GM23338 (cell line): ENCODE data around the gene CD9. TPM values are rescaled to one million over a fixed set of nuclear protein-coding genes. Genes with fewer than 3 reads are reported as not detected.
A peak's percentile ranks its signal among the peaks of the same experiment; 100 is the strongest.

Source experiments
- ATAC-seq: fragments of 200-7000 bp; cut with Tn5 transposase; 3 replicates; pipeline ENCODE4 v1.9.1; 2020
- DNase-seq: peaks from one replicate; pipeline ENCODE4 v3.0.0-alpha.2; 2015; ENCODE audit warnings: low spot score
- H2AFZ ChIP-seq: fragments of 200-600 bp; sonication (generic); 2 replicates; pipeline ENCODE4 v1.8.0; 2016; ENCODE audit warnings: antibody characterized with exemption, mild to moderate bottlenecking, moderate library complexity
- H3F3A ChIP-seq: fragments of 200-600 bp; sonication (generic); replicated peaks from 2 replicates; pipeline ENCODE4 v1.8.0; 2017; ENCODE audit warnings: antibody characterized with exemption, mixed run types, low read depth
- H3K27ac ChIP-seq: fragments of 200-600 bp; sonication (generic); 2 replicates; pipeline ENCODE4 v1.6.1; 2016; ENCODE audit warnings: low read depth
- H3K27me3 ChIP-seq: fragments of 200-600 bp; sonication (generic); 2 replicates; pipeline ENCODE4 v1.8.0; 2016; ENCODE audit warnings: mild to moderate bottlenecking, mixed run types, moderate library complexity; ENCODE audit not compliant: insufficient read depth
- H3K36me3 ChIP-seq: fragments of 200-600 bp; sonication (generic); 2 replicates; pipeline ENCODE4 v1.8.0; 2016; ENCODE audit warnings: mild to moderate bottlenecking; ENCODE audit not compliant: insufficient read depth
- H3K4me1 ChIP-seq: fragments of 200-600 bp; sonication (generic); 2 replicates; pipeline ENCODE4 v1.8.0; 2016; ENCODE audit warnings: mild to moderate bottlenecking, moderate library complexity; ENCODE audit not compliant: insufficient read depth
- H3K4me2 ChIP-seq: fragments of 200-600 bp; sonication (generic); 2 replicates; pipeline ENCODE4 v1.7.1; 2017; ENCODE audit warnings: mixed run types
- H3K4me3 ChIP-seq: fragments of 200-600 bp; sonication (generic); 2 replicates; pipeline ENCODE4 v1.6.1; 2016; ENCODE audit warnings: mixed run types
- H3K79me2 ChIP-seq: fragments of 200-600 bp; sonication (generic); replicated peaks from 2 replicates; pipeline ENCODE4 v1.8.0; 2017; ENCODE audit warnings: mild to moderate bottlenecking; ENCODE audit not compliant: insufficient read depth
- H3K9me2 ChIP-seq: fragments of 200-600 bp; sonication (generic); 2 replicates; pipeline ENCODE4 v1.8.0; 2017; ENCODE audit not compliant: insufficient read depth
- H4K20me1 ChIP-seq: fragments of 200-600 bp; sonication (generic); replicated peaks from 2 replicates; pipeline ENCODE4 v1.8.0; 2017; ENCODE audit warnings: mild to moderate bottlenecking; ENCODE audit not compliant: insufficient read depth
- H3K27ac Mint-ChIP-seq: 2 replicates; pipeline ENCODE4 v1.8.0; 2020; ENCODE audit warnings: inconsistent platforms, mild to moderate bottlenecking, moderate library complexity, mixed read lengths
- H3K27me3 Mint-ChIP-seq: 3 replicates; pipeline ENCODE4 v1.8.0; 2022; ENCODE audit warnings: low read depth, mild to moderate bottlenecking, moderate library complexity, mixed read lengths, inconsistent platforms; ENCODE audit not compliant: insufficient read depth, poor library complexity
- H3K36me3 Mint-ChIP-seq: 3 replicates; pipeline ENCODE4 v1.8.0; 2021; ENCODE audit warnings: low read depth, mild to moderate bottlenecking, inconsistent platforms, moderate library complexity, mixed read lengths
- H3K4me1 Mint-ChIP-seq: 3 replicates; pipeline ENCODE4 v1.8.0; 2020; ENCODE audit warnings: mild to moderate bottlenecking, inconsistent platforms, mixed read lengths
- H3K4me3 Mint-ChIP-seq: 3 replicates; pipeline ENCODE4 v1.8.0; 2021; ENCODE audit warnings: moderate library complexity, mild to moderate bottlenecking, inconsistent platforms, mixed read lengths
- H3K9me3 Mint-ChIP-seq: 3 replicates; pipeline ENCODE4 v1.8.0; 2020; ENCODE audit warnings: moderate library complexity, mild to moderate bottlenecking, inconsistent platforms, mixed read lengths
- CREB1 ChIP-seq: fragments of 250-450 bp; sonication (Bioruptor Pico); IDR thresholded peaks from 2 replicates; pipeline ENCODE4 v1.5.0; 2020; ENCODE audit warnings: low read depth, mild to moderate bottlenecking, moderate library complexity
- CTCF ChIP-seq, 2 experiments: fragments of 200-600 bp in 1 of 2; sonication (generic) in 1 of 2; conservative IDR thresholded peaks; 2 replicates each; pipeline versions ENCODE4 v1.5.1 to v1.6.1; 2016 to 2017; ENCODE audit warnings: antibody characterized with exemption in 2 of 2, low read depth in 2 of 2, mild to moderate bottlenecking in 2 of 2, moderate library complexity in 1 of 2
- ETS1 ChIP-seq: IDR thresholded peaks from 2 replicates; pipeline ENCODE4 v1.6.1; 2016; ENCODE audit warnings: antibody characterized with exemption
- EZH2 ChIP-seq: fragments of 200-600 bp; sonication (generic); IDR thresholded peaks from one replicate; pipeline ENCODE4 v1.8.0; 2017; ENCODE audit warnings: antibody characterized with exemption, mild to moderate bottlenecking, low read depth; ENCODE audit not compliant: unreplicated experiment
- EZH2phosphoT487 ChIP-seq: fragments of 200-600 bp; sonication (generic); IDR thresholded peaks from one replicate; pipeline ENCODE4 v1.8.1; 2018; ENCODE audit warnings: antibody characterized with exemption; ENCODE audit not compliant: unreplicated experiment
- JUNB ChIP-seq: IDR thresholded peaks from one replicate; pipeline ENCODE4 v1.6.1; 2016; ENCODE audit warnings: antibody characterized with exemption; ENCODE audit not compliant: unreplicated experiment
- NANOG ChIP-seq: IDR thresholded peaks from 2 replicates; pipeline ENCODE4 v1.6.1; 2016; ENCODE audit warnings: antibody characterized with exemption, borderline replicate concordance
- POLR2AphosphoS5 ChIP-seq: IDR thresholded peaks from 2 replicates; pipeline ENCODE4 v1.6.1; 2016; ENCODE audit warnings: antibody characterized with exemption, low read depth
- STAT1 ChIP-seq: IDR thresholded peaks from one replicate; pipeline ENCODE4 v1.6.1; 2016; ENCODE audit warnings: antibody characterized with exemption; ENCODE audit not compliant: unreplicated experiment
- ZNF114 ChIP-seq: fragments of 250-450 bp; sonication (Bioruptor Pico); IDR thresholded peaks from 2 replicates; pipeline ENCODE4 v1.5.0; 2020; ENCODE audit warnings: mild to moderate bottlenecking, moderate library complexity
- polyA plus RNA-seq: library from polyadenylated mRNA; unstranded; fragments of >200 nt; fragmentation: Nextera tagmentation; extraction: Ambion mirVana; gene quantifications from 2 replicates; pipeline ENCODE4 v1.2.1, GENCODE V29; 2016
- total RNA-seq: library from RNA; depleted of rRNA; stranded (reverse); fragments of >200 nt; shearing (Covaris generic); gene quantifications from 2 replicates; pipeline ENCODE4 v1.2.3, GENCODE V29; 2014
- TF ChIP-seq, protein P1 (sequence below): IDR thresholded peaks from one replicate; pipeline ENCODE4 v1.6.1; 2018; ENCODE audit warnings: antibody characterized with exemption; ENCODE audit not compliant: unreplicated experiment

CD9 gene
- total and polyA plus RNA-seq, 2 experiments from 2014 or later, result 222 to 251 TPM

GRCh38 chr12:6278439-6279255 lies 78.4 kb downstream of the CD9 start:
- DNase-seq (peak; percentile 85), ATAC-seq (peak; percentile 73)
- H3K27me3 ChIP-seq, result no peaks in the 10 kb centered on the region
- Mint-ChIP-seq H3K27ac (no peak overlapping the region), H3K4me3 (peak overlapping the region; percentile 76), H3K36me3 (no peaks in the 10 kb centered on the region; the same call in 2 of the 3 replicates), H3K4me1 (peaks cover 56% of the 10 kb centered on the region), H3K9me3 (no peaks in the 10 kb centered on the region), H3K27me3 (peaks cover 24% of the 10 kb centered on the region)
- 0 out of 2 replicates have a peak, but pooled peaks cover 7% of the 10 kb centered on the region for H3F3A ChIP-seq
- peak overlapping the region; percentile 87 for H3K4me2 ChIP-seq
- peak overlapping the region; percentile 93 for H2AFZ ChIP-seq
- H4K20me1 ChIP-seq, result no peaks in the 10 kb centered on the region
- no peaks in the 10 kb centered on the region for H3K79me2 ChIP-seq
- peak overlapping the region; percentile 57 for H3K4me3 ChIP-seq
- no peak for TF ChIP-seq POLR2AphosphoS5
- TF ChIP-seq CTCF (conservative IDR thresholded peaks at IDR 0.05; ENCODE audit: low read depth in 2 of 2), result peak; percentile 53 to 76
- 0 out of 2 replicates have a peak, but pooled peaks have one; percentile 54 for TF ChIP-seq CREB1
- peaks cover 37% of the 10 kb centered on the region for H3K4me1 ChIP-seq
- H3K27ac ChIP-seq, result no peak overlapping the region
- H3K36me3 ChIP-seq, result no peaks in the 10 kb centered on the region
- no peaks in the 10 kb centered on the region for H3K9me2 ChIP-seq

DNA sequence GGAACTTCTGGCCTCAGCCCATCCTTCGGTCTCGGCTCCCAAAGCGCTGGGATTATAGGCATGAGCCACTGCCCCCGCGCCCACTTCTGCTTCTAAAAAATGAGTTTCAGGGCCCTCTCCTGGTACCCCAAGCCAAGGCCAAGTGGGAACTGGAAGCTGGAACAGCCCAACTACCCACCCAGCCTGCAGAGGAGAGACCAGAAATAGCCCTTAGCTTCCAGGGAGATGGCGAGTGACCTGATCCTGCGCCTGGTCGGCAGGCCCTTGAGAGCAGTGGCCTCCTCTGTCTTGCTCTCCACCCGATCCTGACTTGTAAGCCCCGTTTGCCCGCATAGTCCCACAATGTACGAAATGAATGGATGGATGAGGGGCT lies 79.0 kb downstream of the CD9 start:
- Histone ChIP-seq H4K20me1 (no peaks in the 10 kb centered on the region), H3K27ac (no peak overlapping the region), H3K79me2 (no peaks in the 10 kb centered on the region), H3K4me2 (peak overlapping the region; percentile 60; the same call in 1 of the 2 replicates), H3K36me3 (no peaks in the 10 kb centered on the region), H3K4me3 (peak overlapping the region; percentile 57; the same call in 1 of the 2 replicates), H3K9me2 (no peaks in the 10 kb centered on the region), H3K4me1 (peaks cover 33% of the 10 kb centered on the region), H3K27me3 (no peaks in the 10 kb centered on the region), H2AFZ (peak overlapping the region; percentile 93), H3F3A (0 out of 2 replicates have a peak, but pooled peaks cover 7% of the 10 kb centered on the region)
- peak overlapping the region; percentile 54 for H3K4me3 Mint-ChIP-seq
- H3K4me1 Mint-ChIP-seq, result peaks cover 51% of the 10 kb centered on the region
- no peaks in the 10 kb centered on the region for H3K9me3 Mint-ChIP-seq
- peaks cover 24% of the 10 kb centered on the region for H3K27me3 Mint-ChIP-seq
- DNase-seq, result no peak
- no peaks in the 10 kb centered on the region; the same call in 2 of the 3 replicates for H3K36me3 Mint-ChIP-seq
- no peak for ATAC-seq
- H3K27ac Mint-ChIP-seq, result no peak overlapping the region
- no peak for TF ChIP-seq POLR2AphosphoS5
- TF ChIP-seq JUNB, result no peak
- no peak for TF ChIP-seq EZH2
- no peak for TF ChIP-seq NANOG
- TF ChIP-seq CTCF (conservative IDR thresholded peaks at IDR 0.05; ENCODE audit: low read depth in 2 of 2), result no peak
- TF ChIP-seq EZH2phosphoT487, result no peak
- TF ChIP-seq, protein P1, sequence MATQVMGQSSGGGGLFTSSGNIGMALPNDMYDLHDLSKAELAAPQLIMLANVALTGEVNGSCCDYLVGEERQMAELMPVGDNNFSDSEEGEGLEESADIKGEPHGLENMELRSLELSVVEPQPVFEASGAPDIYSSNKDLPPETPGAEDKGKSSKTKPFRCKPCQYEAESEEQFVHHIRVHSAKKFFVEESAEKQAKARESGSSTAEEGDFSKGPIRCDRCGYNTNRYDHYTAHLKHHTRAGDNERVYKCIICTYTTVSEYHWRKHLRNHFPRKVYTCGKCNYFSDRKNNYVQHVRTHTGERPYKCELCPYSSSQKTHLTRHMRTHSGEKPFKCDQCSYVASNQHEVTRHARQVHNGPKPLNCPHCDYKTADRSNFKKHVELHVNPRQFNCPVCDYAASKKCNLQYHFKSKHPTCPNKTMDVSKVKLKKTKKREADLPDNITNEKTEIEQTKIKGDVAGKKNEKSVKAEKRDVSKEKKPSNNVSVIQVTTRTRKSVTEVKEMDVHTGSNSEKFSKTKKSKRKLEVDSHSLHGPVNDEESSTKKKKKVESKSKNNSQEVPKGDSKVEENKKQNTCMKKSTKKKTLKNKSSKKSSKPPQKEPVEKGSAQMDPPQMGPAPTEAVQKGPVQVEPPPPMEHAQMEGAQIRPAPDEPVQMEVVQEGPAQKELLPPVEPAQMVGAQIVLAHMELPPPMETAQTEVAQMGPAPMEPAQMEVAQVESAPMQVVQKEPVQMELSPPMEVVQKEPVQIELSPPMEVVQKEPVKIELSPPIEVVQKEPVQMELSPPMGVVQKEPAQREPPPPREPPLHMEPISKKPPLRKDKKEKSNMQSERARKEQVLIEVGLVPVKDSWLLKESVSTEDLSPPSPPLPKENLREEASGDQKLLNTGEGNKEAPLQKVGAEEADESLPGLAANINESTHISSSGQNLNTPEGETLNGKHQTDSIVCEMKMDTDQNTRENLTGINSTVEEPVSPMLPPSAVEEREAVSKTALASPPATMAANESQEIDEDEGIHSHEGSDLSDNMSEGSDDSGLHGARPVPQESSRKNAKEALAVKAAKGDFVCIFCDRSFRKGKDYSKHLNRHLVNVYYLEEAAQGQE, result no peak
- TF ChIP-seq ZNF114, result no peak
- TF ChIP-seq STAT1, result no peak
- no peak for TF ChIP-seq ETS1
